ENCODE results near the gene OSR1.
"Not testable (repeated sequence)": the region's sequence is repeated elsewhere in the genome, so short reads cannot be mapped to it uniquely, and the experiment has no call there.

OSR1 gene

DNA sequence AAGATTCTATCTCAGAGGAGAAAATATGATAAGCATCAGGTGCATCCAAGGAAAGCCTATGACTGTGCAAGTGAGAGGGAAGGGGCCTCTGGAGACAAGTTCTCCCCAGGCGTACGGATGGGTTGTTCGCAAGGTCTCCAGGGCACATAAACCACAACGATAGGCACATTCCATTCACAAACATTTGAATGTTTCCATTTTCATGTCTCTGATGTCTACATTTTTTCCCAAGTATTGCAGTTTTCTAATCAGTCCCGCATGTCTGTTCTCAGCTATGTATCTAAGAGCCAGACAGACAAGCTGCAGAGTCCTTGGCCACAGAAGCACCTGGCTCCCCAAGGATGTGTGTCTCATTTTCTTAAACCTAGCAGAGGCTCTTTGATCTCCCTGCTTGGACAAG lies 28.0 kb downstream of the OSR1 start:
- no peak for DNase-seq

DNA sequence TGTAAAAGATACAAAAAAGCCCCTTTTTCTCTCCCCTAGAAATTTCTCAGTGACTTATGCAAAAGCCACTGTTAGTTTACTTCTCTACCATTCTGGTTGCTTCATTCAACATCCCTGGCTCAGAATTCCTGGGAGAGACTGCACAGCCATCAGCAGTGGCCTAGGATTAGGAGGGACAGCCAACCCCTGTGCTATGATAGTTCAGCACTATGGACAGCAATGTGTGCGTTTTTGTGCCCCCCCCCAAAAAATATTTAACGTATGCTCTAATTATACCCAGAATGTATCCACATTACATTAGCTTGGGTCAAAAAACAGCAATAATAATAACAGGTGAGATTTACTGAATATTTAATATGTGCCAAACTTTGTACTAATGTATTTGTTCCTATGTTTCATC lies 29.0 kb downstream of the OSR1 start:
- DNase-seq, result no peak

DNA sequence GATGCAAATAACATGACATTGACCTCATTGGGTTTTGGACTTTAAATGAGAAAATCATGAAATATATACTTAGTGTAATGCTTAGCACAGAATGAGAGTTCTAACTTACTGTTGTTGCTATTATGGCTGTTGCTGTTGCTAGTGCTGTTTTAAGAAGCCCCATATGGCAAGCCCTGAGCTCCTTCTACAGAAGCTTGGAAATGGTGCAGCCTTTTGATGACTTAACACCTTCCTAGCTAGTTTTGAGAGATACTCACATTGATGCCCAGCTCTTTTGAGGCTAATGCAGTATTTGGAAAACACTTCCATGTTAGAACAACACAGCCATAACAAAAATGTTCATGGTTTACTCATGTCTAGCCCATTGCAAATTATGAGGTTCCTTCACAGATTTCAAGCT lies 30.9 kb downstream of the OSR1 start:
- no peak for DNase-seq

DNA sequence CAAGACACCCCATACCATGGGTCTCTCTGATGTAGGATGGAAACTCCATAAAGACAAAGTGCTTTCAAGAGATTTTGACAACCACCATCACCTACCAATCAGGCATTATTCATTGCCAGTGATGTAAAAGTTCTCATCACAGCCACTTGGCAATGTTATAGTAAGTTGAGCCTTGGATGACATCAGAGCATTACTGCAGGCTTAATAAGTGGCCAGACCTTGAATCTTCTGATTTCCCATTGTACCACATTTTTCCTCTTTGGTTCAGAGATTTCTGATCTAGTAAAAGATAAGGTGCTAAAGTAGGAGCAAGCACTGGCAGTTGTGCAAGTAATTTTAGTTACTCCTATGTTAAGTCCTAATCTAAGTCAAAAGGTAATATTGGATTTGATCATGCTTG lies 36.5 kb downstream of the OSR1 start:
- DNase-seq, result no peak

DNA sequence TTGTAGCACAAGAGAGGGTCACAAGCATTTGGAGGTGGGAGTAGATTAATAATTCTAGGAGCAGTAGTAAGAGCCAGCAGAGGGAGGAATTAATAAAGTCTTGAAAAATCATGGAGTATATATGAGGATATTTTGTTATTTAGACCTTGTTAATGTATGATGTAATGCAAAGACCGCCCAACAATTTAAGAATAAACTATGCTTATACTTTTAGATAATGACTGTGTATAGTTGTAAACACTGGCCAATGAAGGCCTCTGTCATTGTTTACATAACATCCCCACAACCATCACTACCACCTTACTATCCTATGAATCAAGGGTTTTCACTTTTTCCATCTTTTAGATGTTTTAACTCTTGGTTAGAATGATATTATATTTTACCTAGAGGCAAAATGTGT lies 37.6 kb downstream of the OSR1 start:
- no peak for DNase-seq

DNA sequence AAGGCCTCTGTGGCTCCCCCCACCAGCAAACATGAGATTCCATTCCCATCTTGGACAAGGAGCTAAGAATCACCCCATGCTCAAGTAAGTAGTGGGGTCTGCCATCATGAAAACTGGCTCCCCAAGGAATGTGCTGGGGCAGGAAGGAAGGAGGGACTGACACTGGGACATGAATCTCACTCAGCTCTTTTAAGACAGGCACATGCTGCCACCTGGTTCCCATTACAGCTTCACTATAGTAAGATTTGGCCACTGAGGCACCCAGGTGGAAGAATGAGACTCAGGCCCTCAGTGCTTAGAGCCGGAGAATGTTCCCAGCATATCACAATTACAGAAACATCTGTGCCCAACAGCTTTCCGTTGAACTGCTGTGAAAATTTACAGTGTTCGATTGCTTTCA lies 38.7 kb downstream of the OSR1 start:
- no peak for DNase-seq

DNA sequence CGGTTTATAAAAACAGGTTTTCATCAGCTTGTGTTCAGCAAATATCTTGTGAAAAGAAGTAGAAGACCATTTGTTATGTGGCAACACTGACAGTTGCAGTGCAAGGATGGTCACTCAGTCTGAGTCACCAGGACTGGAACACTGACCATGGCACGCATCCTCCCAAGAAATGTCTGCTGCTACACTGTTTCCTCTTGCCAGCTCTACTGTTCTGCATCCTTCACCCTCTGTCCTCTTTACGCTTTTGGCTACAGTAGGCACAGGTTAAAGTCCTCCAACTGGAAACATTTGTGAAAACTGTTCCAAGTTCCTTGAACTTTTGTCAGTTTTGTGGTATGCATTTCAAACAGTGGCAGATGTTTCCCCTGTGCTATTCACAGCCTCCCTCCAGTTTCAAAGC lies 39.4 kb downstream of the OSR1 start:
- no peak for DNase-seq

DNA sequence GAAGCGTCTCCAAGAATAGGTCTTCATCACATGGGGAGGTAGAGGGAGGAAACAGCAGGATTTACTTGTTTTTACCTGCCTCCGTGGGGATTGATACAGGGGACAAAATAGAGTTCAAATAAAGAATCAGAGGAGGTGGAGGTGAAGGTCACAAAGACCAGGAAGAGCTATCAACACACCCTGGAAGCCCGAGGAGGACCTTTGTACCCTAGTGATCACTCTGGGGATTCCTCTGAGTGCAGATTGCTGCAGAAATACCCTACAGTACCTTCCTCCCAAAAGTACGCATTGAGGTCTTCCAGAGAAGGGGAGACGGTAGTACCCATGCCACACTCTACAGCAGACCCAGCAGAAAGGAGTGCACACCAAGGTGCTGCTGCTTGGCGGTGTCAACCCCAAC lies 44.9 kb downstream of the OSR1 start:
- DNase-seq, result no peak

DNA sequence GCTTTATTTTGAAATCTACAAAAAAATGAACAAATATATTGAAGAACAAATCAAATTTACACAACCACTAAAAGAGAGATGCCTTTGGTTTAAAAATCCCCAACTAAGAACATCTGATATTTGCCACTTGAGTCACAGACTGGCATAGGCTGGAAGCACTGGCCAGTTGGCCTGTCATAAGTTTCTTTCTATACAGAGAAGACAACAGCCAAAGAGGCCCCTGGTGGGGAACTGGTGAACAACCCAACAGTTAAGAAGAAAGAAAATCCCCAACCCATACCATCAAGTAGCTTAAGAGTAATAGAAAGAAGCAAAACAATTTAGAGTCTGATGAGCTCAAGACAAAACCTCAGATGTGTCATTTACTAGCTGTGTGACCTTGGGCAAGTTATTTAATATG lies 45.5 kb downstream of the OSR1 start:
- no peak for DNase-seq

DNA sequence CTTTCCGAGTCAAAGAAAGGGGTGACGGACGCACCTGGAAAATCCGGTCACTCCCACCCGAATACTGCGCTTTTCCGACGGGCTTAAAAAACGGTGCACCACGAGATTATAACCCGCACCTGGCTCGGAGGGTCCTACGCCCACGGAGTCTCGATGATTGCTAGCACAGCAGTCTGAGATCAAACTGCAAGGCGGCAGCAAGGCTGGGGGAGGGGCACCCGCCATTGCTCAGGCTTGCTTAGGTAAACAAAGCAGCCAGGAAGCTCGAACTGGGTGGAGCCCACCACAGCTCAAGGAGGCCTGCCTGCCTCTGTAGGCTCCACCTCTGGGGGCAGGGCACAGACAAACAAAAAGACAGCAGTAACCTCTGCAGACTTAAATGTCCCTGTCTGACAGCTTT lies 52.4 kb downstream of the OSR1 start:
- DNase-seq, result not testable (repeated sequence)

DNA sequence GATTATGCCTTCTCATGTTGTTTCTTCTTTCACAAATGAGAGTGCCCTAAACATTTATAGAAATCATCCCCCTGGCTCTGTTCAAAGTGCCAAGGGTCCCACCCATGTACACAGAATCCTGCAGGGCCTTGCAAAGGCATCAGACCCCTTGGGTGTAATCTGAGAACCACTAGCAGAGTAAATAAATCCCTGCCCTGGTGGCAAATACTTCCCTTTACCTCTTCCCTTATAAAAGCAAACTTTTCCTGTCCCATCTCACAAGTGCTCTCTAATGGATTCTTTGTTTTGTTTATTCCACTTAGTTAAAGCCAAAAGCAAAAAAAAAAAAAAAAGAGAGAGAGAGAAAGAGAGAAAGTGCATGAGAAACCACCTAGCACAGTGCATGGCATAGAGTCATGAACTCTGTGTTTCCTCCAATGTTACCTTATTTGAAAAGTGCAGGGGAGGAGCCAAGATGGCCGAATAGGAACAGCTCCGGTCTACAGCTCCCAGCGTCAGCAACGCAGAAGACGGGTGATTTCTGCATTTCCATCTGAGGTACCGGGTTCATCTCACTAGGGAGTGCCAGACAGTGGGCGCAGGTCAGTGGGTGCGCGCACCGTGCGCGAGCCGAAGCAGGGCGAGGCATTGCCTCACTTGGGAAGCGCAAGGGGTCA lies 52.9 kb downstream of the OSR1 start:
- not testable (repeated sequence) for DNase-seq

DNA sequence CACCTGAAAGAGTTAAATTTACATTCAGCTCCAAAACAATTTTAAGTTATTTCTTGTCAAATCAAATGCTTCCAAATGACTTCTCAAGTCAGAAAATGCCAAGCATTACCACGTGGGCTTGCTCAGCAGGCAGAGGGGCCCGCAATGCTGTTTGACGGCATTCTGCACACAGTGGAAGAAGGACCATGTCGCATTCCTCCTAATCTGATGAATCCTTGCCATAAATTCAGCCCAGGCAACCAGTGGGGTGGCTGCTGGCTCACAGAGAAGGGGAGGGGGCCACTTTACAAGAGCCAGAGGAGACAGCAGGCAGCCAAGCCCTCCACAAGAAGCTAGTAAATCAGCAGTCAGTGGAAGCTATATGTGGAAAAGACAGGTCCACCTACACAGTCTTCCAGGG lies 56.7 kb downstream of the OSR1 start:
- no peak for DNase-seq

Measured in NCI-H446 (cell line).